ENCODE results near the gene UBAC2.

UBAC2 gene

DNA sequence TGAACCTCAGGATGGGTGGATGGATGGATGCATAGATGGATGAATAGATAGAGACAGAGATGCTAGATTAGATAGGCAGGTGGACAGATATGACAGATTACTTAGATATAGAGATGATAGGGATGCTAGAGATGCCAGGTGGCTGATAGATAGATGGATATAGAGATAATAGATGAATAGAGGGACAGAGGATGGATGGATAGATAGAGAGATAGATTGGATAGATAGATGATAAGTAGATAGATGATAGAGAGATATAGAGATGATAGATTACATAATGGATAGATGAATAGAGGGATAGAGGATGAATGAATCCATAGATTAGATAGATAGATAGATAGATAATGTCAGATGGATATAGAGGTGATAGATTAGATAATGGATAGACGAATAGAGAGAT is 212.2 kb downstream of the UBAC2 start:
- Histone ChIP-seq H3K4me3 (ENCODE audit: low read depth, low read length) (no peak overlapping the region), H3K27ac (no peak overlapping the region), H3K27me3 (ENCODE audit: insufficient read depth, low read depth, severe bottlenecking) (no peaks in the 10 kb centered on the region), H3K36me3 (no peaks in the 10 kb centered on the region), H3K9me3 (ENCODE audit: severe bottlenecking) (peaks cover 5% of the 10 kb centered on the region)
- TF ChIP-seq, protein P1, sequence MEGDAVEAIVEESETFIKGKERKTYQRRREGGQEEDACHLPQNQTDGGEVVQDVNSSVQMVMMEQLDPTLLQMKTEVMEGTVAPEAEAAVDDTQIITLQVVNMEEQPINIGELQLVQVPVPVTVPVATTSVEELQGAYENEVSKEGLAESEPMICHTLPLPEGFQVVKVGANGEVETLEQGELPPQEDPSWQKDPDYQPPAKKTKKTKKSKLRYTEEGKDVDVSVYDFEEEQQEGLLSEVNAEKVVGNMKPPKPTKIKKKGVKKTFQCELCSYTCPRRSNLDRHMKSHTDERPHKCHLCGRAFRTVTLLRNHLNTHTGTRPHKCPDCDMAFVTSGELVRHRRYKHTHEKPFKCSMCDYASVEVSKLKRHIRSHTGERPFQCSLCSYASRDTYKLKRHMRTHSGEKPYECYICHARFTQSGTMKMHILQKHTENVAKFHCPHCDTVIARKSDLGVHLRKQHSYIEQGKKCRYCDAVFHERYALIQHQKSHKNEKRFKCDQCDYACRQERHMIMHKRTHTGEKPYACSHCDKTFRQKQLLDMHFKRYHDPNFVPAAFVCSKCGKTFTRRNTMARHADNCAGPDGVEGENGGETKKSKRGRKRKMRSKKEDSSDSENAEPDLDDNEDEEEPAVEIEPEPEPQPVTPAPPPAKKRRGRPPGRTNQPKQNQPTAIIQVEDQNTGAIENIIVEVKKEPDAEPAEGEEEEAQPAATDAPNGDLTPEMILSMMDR (IDR thresholded peaks at IDR 0.05; ENCODE audit: low read depth, low read length): no peak
- DNase-seq: no peak

DNA sequence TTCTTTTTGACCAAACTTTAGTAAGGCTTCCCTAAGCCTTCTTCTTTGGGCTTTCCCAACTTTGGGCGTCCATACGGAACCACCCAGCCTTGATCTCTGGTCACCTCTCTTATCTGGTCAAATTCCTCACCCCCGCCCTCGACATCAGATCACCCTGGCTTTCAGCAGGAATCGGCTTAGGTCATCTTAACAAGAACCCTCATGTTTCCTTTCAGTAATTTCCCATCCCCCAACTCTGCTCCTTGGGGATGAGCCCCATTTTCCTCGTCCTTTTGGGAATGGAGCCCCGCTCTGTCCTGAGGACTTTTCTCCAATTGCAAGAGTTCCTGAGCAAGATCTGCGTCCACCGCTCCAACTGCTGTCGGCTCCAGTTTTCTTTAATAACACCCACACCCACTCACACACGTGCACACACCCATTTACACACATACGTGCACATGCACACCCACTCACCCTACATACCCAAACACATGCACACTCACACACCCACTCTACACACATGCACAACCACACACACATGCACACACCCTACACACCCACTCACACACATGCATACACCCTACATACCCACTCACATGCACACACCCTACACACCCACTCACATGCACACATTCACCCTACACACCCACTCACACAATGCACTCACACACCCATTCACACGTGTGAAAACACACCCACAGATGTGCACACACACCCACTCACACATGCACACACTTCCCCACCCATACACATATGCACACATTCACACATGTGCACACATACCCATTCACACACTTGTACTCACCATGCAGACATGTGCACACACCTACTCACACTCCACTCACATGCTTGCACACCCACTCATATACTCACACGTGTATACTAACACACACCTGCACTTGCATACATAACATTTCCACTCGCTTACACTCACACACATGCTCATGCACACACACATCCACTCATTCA is 213.7 kb downstream of the UBAC2 start:
- Histone ChIP-seq H3K36me3 (no peaks in the 10 kb centered on the region), H3K27me3 (ENCODE audit: insufficient read depth, low read depth, severe bottlenecking) (no peaks in the 10 kb centered on the region), H3K27ac (no peak overlapping the region), H3K4me3 (ENCODE audit: low read depth, low read length) (no peak overlapping the region), H3K9me3 (ENCODE audit: severe bottlenecking) (peaks cover 3% of the 10 kb centered on the region)
- peak; percentile 71 for DNase-seq
- TF ChIP-seq, protein P1 (IDR thresholded peaks at IDR 0.05; ENCODE audit: low read depth, low read length): no peak

DNA sequence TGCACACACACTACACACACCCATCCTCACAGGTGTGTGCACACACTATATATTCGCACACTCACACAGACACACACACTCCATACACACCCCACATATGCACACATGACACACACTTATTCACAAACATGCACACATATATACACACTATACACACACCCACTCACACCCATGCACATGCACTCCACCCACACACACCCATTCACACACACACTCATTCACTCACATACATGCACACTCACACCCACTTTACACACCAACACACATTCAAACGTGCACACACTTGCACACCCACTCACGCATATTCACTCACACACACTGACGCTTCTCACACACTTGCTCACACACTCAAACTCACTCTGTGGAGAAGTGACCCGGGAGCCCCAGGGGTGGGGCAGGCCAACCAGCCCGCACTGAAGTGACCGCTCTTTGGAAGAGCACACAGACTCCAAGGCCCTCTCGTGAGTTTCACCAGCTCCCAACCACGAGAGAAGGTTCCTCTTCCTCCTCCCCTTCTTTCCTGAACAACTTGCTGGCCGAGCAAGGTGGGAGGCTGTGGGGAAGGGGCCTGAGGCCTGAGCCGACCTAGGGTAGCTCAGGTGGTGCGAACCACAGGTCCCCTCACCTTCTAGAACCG is 214.5 kb downstream of the UBAC2 start:
- Histone ChIP-seq H3K4me3 (ENCODE audit: low read depth, low read length) (no peak overlapping the region), H3K27ac (no peak overlapping the region), H3K27me3 (ENCODE audit: insufficient read depth, low read depth, severe bottlenecking) (no peaks in the 10 kb centered on the region), H3K36me3 (no peaks in the 10 kb centered on the region; the same call in 1 of the 2 replicates), H3K9me3 (ENCODE audit: severe bottlenecking) (peaks cover 3% of the 10 kb centered on the region)
- TF ChIP-seq, protein P1 (IDR thresholded peaks at IDR 0.05; ENCODE audit: low read depth, low read length): no peak
- no peak for DNase-seq

DNA sequence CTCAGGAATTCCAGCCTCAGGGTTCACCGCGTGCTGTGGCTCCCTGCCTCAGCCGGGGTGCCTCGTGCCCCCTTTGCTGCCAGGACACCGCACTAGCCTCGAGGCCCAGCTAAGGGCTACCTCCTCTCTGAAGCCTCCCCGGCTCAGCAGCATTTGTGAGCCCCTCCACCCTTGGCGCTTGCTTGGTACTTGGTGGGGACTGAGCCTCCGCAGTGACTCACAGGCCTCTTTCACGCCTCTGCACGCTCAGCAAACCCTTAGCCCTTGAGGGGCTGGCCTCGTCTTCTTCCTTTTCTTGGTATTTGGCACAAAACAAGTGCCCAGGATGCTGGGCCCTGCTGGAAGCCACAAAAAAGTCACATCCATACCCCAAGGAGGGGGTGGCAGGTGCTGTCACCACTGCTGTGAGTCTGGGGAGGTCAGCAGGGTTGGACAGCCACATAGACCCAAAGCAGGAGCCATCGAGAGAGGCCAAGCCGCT is 215.2 kb downstream of the UBAC2 start:
- Histone ChIP-seq H3K27me3 (ENCODE audit: insufficient read depth, low read depth, severe bottlenecking) (no peaks in the 10 kb centered on the region), H3K27ac (no peak overlapping the region), H3K4me3 (ENCODE audit: low read depth, low read length) (no peak overlapping the region), H3K9me3 (ENCODE audit: severe bottlenecking) (peaks cover 3% of the 10 kb centered on the region), H3K36me3 (no peaks in the 10 kb centered on the region; the same call in 1 of the 2 replicates)
- TF ChIP-seq, protein P1 (IDR thresholded peaks at IDR 0.05; ENCODE audit: low read depth, low read length): no peak
- no peak for DNase-seq

DNA sequence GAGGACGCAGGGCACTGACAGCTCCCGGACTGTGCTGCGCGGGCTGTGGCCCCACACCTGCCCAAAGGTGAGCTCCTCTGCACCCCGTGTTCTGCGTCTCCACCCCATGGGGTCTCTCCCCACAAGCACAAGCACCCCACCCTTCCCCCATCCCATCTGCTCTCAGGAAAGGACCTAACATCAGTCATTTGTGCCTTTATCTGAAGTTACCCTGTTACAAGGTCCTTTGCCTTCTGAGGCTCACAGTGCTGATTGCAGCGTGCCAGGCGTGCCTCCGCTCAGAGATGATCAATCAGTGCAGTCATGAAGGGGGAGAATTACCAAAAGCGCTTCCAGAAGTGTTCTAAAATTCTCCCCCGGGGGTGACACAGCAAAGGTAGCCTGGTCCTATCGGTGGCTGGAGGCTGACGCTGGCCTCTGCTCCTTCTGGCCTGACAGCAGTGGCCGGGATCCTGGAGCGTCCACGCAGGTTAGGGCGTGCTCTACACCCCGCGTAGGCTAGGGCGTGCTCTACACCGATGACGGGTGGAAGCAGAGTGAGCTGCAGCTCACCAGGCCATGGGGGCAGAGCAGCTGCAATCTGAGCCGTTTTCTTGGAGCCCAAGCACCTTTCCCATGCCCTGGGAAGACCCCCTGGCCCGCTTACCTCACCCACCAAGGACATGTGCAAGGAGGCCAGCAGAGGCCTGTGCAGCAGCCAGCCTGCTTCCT is 215.9 kb downstream of the UBAC2 start:
- H3K4me3 ChIP-seq (ENCODE audit: low read depth, low read length): no peak overlapping the region
- DNase-seq: peak; percentile 24
- no peaks in the 10 kb centered on the region for H3K27me3 ChIP-seq (ENCODE audit: insufficient read depth, low read depth, severe bottlenecking)
- no peaks in the 10 kb centered on the region; the same call in 1 of the 2 replicates for H3K36me3 ChIP-seq
- H3K27ac ChIP-seq: no peak overlapping the region
- H3K9me3 ChIP-seq (ENCODE audit: severe bottlenecking): peaks cover 2% of the 10 kb centered on the region
- TF ChIP-seq, protein P1 (IDR thresholded peaks at IDR 0.05; ENCODE audit: low read depth, low read length): no peak

Data from WERI-Rb-1 (cell line).